NCI-H128 (cell line): Measurements from ENCODE around the gene SLC4A1AP.
"Not testable (repeated sequence)": the region's sequence is repeated elsewhere in the genome, so short reads cannot be mapped to it uniquely, and the experiment has no call there.

Experiments
- DNase-seq: peaks from one replicate; lab custom pipeline; 2025; ENCODE audit not compliant: unreplicated experiment; lab: John Stamatoyannopoulos, UW

SLC4A1AP gene

DNA sequence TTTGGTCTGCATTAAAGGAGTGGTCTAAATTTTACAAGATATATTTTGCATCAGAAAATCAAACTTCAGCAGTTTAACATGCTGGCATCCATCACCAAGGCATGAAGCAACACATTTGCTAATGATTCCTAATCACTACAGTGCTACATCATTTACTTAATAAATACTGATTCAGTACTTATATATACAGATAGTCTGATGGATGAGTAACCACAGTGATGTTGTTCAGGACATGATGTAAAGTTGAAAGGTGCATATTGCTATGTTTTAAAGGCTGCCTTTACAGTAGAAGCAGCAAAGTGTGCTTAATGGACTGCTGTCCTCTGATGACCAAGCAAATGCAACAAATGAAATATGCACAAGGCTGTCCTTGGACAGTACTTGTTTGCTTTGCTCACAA, 11.3 kb upstream of the SLC4A1AP start:
- no peak for DNase-seq

DNA sequence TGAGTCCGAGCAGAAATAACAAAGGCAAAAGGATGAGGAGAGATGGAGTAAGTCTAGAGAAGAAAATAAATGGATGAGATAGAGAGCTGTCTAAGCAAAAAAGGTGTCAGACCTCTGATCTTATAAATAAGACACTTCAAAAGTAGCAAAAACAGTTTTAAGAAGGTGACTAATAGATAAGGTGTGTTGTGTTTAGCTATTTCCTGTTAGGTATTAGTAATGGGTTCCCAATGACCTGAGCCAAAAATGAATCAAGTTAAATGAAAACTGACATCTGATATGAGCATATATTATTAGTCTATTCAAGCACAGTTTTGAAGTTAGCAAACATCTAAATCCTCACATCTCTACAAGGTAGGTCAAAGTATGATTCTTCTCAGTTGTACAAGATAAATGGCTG, 10.9 kb upstream of the SLC4A1AP start:
- no peak for DNase-seq

DNA sequence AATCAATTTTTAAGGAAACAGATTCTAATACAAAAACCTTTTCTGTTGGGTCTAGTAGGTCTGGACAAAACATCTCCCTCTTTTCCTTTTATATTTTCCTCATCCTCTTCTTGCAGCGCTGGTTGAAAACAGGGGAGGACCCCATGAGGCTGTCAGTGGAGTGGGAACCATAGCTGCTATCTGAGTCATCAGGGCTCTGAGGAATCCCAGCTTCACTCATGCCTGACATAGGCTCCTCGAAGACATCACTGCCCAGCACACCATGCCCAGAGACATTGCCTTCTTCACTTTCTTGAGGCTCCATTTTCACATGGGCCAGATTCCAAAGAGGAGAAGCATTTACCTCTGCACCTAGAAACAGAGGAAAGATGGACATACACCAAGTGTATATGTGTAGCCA, 10.3 kb upstream of the SLC4A1AP start:
- DNase-seq: no peak

DNA sequence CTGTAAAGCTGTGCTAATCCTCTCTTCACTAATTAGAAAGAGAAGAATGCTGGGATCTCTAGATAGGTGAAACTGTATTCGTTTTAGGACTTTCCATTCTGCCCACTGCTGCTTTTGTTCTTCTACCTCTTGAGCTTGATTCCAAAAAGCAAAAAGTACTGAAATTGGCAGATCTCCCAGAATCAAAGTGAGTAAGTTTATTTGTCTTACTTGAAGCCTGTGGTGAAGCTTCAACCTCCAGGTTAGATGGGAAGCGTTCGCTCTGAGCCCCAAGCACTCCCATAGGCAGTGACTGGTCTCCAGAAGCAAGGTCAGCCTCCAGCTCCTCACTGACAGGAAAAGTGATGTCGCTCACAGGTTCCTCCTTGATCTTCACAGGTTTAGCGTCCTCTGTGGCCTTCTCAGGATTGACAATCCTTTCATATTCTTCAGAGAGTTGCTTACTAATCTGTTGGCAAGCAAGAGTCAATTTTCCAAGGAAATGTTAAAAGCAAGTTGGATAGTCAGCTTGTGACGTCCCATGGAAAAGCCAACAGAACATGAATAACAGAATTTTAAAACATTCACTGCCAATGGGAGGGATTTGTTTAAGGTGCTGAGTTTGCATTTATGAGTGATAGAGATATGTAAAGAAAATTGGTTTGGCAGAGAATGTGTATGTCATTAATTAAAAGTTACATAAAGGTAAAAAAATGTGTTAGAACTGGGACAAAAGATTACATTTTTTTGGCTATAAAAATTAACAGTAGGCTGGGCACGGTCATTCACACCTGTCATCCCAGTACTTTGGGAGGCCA, 8.3 kb upstream of the SLC4A1AP start:
- DNase-seq: no peak

DNA sequence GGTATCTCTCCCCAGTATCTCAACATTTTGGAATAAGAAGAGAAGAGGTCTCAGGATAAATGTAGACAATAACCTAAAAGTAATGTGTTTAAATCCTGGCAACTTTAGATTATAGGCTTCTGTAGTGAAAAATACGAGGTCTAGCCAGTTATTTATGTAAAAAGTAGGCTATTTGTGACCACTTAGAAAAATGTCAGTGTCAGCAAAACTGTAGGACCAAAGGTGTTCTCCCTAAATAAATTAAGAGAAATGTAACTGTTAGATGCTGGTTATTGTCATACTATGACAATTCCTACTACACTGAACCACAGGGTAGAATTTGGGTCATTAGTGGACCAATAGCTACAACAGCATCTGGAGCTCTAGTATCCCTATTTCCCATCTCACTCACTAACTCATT, 2.3 kb upstream of the SLC4A1AP start:
- no peak for DNase-seq

DNA sequence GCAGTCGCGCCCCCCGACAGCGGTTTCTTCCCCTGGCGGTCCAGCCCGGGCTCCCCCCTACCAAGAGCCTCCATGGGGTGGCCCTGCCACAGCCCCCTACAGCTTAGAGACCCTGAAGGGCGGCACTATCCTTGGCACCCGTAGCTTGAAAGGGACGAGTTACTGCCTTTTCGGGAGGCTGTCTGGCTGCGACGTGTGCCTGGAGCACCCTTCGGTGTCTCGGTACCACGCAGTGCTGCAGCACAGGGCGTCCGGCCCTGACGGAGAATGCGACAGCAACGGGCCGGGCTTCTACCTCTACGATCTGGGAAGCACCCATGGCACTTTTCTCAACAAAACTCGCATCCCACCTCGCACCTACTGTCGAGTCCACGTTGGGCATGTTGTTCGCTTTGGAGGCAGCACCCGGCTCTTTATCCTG, 475 bp downstream of the SLC4A1AP start:
- DNase-seq: no peak

DNA sequence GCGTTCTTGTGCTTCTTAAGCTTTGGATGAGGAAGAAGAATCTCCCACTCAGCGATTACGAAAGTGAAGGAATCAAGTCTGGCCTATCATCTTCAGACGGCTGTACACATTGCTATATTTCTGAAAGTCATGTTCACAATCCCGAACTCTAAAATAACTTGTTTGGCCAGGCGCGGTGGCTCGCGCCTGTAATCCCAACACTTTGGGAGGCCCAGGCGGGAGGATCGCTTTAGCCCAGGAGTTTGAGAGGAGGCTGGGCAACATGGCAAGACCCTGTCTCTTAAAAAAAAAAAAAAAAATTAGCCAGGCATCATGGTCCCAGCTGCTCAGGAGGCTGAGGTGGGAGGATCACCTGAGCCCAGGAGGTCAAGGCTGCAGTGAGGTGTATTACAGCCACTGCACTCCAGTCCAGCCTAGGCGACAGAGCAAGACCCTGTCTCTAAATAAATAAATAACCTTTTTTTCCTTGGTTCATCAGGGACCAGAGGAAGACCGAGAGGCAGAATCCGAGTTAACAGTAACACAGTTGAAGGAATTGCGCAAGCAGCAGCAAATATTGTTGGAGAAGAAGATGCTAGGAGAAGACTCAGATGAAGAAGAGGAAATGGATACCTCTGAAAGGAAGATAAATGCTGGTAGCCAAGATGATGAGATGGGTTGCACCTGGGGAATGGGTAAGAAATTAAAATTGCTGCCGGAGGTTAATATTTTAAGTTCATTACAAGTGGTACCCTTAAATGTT, 1.1 kb downstream of the SLC4A1AP start:
- DNase-seq: no peak

DNA sequence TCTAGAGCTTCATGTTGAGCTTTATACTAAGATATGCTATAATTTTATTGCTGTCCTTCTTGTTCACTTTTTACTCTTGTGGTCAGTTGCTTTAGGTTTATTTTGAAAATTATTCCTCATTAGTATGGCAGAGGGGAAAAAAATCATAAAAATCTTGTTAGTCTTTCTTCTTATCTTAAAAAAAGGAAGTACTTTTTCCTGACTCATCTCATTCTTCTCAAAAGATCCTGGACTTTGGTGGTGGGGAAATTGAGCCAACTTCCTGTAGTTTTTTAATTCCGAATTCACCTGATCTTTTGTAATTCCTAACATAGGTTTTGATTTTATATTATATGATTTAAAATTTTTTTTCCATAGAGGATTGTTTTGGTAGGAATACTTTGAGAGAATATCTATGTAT, 3.8 kb downstream of the SLC4A1AP start:
- no peak for DNase-seq

DNA sequence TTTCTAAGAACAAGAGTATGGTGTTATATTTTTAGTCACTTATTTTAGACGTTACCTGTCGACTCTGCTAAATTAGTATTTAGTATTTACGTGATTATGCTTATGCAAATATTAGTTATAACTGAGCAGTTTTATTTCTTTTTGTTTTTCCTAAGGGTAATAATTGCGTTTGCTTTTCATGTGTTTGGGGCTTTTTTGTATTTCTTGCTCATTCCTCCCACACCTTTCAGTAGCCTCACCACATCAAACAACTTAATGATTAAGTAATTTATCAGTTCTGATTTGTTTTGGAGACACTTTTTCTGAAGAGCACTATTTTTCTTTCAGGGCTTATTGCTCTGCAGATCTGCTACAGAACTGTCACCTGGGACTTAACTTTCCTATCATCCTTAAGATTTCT, 7.5 kb downstream of the SLC4A1AP start:
- DNase-seq: no peak

DNA sequence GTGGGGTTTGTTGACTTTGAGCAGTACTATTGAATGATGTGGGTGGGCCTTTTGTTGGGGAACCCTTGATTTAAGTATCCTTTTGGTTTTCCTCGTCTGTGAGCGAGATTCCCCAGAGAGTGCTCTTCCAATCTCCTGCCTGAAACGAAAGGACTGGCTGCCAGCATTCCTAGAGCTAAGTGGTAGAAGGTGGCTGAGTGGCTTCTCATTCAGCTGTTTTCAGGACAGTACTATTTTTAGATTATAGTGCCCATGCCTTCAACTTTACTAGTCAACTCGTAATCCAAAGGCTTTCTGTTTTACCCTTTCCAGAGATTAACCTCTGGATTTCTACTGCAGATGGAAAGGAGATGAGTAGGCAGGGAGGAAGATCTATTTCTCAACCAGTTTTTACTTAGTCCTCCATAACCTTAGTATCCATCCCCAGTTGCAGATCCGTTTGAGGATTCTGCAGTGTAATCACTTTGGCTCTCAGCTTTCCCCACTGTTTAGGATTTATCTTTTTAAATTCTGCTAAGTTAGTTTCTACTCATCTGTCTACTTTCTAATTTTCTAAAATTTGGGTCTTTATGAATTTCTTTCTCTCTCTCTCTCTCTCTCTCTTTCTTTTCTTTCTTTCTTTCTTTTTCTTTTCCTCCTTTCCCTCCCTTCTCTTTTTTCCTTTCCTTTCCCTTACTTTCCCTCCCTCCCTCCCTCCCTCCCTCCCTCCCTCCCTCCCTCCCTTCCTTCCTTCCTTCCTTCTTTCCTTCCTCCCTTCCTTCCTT, 9.2 kb downstream of the SLC4A1AP start:
- no peak for DNase-seq

DNA sequence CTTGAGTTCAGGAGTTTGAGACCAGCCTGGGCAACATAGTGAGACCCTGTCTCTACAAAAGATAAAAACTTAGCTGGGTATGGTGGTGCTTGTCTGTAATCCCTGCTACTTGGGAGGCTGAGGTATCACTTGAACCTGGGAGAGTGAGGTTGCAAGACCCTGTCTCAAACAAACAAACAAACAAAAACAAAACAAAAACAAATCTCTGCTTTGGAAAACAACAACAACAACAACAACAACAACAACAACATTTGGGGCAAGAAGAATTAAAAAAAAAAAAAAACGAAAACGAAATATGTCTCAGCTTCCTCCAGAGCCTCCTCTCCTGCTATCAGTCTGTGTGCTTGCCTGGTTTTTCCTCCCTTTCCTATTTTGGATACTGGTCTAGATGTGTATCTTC, 16.9 kb downstream of the SLC4A1AP start:
- no peak for DNase-seq

DNA sequence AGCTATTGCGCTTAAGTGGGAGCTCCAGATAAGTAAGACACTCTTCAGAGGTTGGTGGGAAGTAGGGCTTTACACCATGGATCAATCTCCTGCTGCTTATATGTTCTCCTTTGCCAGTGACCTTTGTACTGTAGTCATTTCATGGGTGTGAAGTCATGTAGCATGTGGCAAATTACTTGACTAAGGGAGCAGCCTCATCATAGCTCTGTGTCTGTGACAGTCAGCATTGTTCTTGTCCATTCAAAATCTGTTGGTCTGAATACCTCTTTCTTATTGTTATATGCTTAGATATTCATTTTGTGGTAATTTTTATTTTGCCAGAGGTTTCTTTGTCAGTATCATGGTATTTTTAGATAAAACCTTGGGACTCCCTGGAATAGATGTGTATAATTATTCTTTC, 18.2 kb downstream of the SLC4A1AP start:
- DNase-seq: no peak

DNA sequence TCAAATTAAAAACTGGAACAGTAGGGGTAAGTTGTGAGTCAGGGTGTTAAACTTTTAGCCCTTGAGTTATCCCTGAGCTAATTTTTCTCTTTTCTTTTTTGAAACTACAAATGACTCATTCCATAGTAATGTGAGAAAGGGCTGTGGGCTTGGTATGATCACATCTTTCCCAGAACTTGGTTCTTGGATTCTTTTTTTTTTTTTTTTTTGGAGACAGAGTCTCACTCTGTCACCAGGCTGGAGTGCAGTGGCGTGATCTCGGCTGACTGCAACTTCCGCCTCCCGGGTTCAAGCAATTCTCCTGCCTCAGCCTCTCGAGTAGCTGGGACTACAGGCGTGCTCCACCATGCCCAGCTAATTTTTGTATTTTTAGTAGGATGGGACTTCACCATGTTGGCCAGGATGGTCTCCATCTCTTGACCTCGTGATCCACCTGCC, 18.7 kb downstream of the SLC4A1AP start:
- DNase-seq: not testable (repeated sequence)

DNA sequence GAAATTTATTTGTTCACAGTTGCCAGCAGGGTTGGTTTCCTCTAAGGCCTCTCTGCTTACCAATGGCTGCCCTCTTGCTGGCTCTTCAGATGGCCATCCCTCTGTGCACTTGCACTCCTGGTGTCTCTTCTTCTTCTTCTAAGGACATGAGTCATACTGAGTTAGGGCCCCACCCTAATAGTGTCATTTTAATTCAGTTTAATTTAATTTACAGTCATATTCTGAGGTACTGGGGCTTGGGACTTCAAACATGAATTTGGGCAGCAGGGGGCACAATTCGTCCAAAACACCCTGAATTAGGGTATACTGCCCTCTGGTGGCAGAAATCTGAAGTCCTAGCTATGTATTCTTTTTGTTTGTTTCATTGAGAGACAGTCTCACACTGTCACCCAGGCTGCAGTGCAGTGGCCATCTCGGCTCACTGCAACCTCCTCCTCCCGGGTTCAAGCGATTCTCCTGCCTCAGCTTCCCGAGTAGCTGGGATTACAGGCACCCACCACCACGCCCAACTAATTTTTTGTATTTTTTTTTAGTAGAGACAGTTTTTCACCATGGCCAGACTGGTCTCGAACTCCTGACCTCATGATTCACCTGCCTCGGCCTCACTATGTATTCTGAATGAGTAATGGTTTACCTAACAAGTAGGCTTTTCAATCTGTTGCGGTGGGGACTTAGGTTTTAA, 19.8 kb downstream of the SLC4A1AP start:
- DNase-seq: peak; percentile 85

DNA sequence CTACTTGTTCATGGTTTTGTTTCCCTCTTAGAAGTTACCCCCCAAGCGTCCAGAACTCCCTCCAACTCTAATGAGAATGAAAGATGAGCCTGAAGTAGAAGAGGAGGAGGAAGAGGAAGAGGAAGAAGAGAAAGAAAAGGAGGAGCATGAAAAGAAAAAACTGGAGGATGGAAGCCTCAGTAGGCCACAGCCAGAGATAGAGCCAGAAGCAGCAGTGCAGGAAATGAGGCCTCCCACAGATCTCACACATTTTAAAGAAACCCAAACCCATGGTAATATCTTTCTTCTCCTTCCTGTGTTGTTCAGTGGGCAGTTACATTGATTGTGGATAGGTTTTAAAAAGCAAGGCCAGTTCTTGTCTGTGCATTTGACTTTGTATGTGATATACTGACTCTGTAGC, 21.3 kb downstream of the SLC4A1AP start:
- not testable (repeated sequence) for DNase-seq

DNA sequence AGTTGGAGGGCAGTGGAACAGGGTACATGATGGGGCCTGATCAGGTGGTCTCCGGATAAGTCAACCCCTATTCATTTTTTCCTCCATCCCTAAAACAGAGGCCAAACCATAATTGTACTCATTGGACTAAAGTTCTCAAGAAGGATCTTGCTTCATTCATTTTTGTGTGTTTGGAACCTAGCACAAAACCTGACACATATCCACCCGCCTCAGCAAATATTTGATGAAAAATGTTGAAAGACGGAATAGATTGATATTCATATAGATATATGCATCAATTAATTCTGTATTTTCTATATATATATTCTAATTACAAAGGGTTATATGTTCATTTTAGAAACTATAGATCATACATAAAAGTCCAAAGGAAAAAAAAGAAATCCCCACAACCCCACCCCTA, 21.9 kb downstream of the SLC4A1AP start:
- no peak for DNase-seq

DNA sequence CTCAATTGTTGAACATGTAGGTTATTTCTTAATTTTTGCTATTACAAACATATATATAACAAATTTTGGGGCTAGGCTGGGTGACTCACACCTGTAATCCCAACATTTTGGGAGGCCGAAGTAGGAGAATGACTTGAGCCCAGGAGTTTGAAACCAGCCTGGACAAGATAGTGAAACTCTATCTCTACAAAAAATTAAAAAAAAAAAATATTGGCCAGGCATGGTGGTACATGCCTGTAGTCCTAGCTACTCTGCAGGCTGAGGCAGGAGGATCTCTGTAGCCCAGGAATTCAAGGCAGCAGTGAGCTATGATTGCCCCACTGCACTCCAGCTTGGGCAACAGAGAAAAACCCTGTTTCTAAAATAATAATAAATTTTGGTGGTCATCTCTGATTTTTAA, 23.5 kb downstream of the SLC4A1AP start:
- no peak for DNase-seq

DNA sequence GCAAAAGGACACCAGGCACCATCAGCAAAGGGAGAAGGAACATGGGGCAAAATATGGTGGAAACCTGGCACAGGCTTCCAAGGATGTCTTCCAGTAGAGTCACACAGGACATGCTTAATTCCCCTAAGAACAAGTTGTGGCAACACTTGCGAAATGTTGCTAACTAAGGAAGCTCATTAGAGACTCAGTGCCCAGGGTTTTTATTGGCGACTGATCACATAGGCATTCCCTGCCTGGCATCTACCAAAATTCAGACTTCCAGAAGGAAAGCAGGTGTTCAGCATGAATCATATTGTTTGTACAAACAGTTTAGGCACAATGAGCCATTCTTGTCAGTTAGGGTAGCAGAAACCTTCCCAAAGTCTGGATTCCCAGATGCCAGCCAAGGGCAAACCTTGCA, 25.7 kb downstream of the SLC4A1AP start:
- no peak for DNase-seq

DNA sequence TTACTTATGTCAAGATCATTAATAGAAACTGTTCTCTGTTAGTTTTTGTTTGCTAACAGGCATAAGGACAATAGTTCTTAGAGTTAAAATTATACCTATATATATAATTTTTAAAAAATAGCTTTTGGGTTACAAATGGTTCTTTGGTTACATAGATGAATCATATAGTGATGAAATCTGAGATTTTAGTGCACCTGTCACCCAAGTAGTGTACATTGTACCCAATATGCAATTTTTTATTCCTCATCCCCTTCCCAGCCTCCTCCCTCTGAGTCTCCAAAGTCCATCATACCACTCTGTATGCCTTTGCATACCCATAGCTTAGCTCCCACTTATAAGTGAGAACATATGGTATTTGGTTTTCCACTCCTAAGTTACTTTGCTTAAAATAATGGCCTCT, 26.4 kb downstream of the SLC4A1AP start:
- no peak for DNase-seq

DNA sequence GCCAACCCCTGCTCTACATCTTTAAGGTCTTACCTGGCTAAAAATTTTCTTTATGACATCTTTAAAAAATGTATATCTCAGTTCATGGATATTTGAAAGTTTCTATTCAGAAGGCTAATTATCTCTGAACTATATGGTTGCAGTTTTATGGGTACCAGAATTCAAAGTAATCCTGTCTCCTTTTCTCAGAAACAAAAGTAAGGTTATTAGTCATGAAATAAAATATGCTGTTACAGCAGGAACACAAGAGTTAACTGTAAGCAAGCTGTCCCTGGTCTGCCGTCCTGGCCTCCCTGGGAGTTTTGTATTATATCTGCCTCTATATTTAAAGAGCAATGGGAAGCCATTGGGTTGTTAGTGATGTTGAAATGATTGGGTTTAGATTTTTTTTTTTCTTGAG, 34.0 kb downstream of the SLC4A1AP start:
- no peak for DNase-seq

DNA sequence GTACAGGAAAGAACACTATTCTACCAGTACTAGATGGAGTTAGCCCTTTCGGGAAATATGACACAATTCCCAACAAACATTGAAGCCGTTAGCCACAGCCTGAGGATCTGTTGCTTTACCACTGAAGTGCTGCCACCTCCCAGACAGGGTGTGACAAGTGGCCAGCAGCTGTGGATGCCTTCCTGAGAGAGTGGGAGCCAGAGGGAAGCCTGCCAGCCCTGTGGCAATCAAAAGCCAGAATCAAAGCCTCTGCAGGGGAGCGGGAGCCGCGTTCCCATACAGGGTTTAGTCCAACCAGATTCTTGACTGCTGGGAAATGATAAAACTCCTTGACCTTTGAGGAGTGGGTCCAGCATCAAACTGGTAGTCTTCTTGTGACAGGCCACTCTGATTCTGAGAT, 38.0 kb downstream of the SLC4A1AP start:
- no peak for DNase-seq
